IMR-90 (cell line): ENCODE data around the gene TOGARAM2. TPM values are rescaled to one million over a fixed set of nuclear protein-coding genes. Genes with fewer than 3 reads are reported as not detected.

Source experiments
- ATAC-seq: fragments of 200-7000 bp; cut with Tn5 transposase; 2 replicates; pipeline ENCODE4 v1.9.1; 2020; ENCODE audit warnings: low read depth, mild to moderate bottlenecking, moderate library complexity
- BruUV-seq: library from RNA; stranded (reverse); fragments of 400-500 nt; replicated peaks from 2 replicates; lab custom pipeline; 2021; lab: Mats Ljungman, UMichigan
- CTCF ChIA-PET: fragments of 300-600 bp; formaldehyde crosslinking; extraction: SDS; loops from one replicate; lab custom pipeline; 2021; ENCODE audit warnings: antibody characterized with exemption; lab: Yijun Ruan, JAX
- POLR2A ChIA-PET: fragments of 300-600 bp; sonication (Branson Sonifier 250); formaldehyde crosslinking; loops from one replicate; lab custom pipeline; 2022; ENCODE audit warnings: antibody characterized with exemption; ENCODE audit not compliant: unreplicated experiment; lab: Charles Lee
- DNase-seq: peaks from one replicate; pipeline ENCODE4 v3.0.0; 2013
- H2AFZ ChIP-seq: replicated peaks from 2 replicates; pipeline ENCODE3; 2013; ENCODE audit warnings: low read length, mild to moderate bottlenecking; ENCODE audit not compliant: poor library complexity
- H2AK5ac ChIP-seq: 2 replicates; pipeline ENCODE4 v1.6.1; 2013; ENCODE audit warnings: low read depth, low read length, inconsistent platforms
- H2AK9ac ChIP-seq: replicated peaks from 2 replicates; pipeline ENCODE3; 2013; ENCODE audit warnings: mild to moderate bottlenecking, low read depth, low read length, moderate library complexity; ENCODE audit not compliant: poor library complexity
- H2BK120ac ChIP-seq: 2 replicates; pipeline ENCODE4 v1.6.1; 2013; ENCODE audit warnings: low read depth, low read length, inconsistent platforms
- H2BK15ac ChIP-seq: 3 replicates; pipeline ENCODE4 v1.6.1; 2013; ENCODE audit warnings: low read depth, low read length, inconsistent platforms
- H2BK20ac ChIP-seq: 2 replicates; pipeline ENCODE4 v1.6.1; 2013; ENCODE audit warnings: low read depth, mild to moderate bottlenecking, inconsistent platforms, low read length, moderate library complexity
- H2BK5ac ChIP-seq: 2 replicates; pipeline ENCODE4 v1.6.1; 2013; ENCODE audit warnings: mild to moderate bottlenecking, low read depth, low read length, inconsistent platforms; ENCODE audit not compliant: poor library complexity, severe bottlenecking
- H3K14ac ChIP-seq: replicated peaks from 2 replicates; pipeline ENCODE4 v1.6.1; 2013; ENCODE audit warnings: low read depth, low read length, inconsistent platforms
- H3K18ac ChIP-seq: 2 replicates; pipeline ENCODE4 v1.6.1; 2013; ENCODE audit warnings: low read depth, low read length, control low read depth
- H3K23ac ChIP-seq: 2 replicates; pipeline ENCODE4 v1.6.1; 2013; ENCODE audit warnings: low read depth, low read length, inconsistent platforms
- H3K27ac ChIP-seq: 2 replicates; pipeline ENCODE4 v1.5.1; 2013; ENCODE audit warnings: mild to moderate bottlenecking, control low read depth, low read length; ENCODE audit not compliant: insufficient read depth
- H3K27me3 ChIP-seq: 2 replicates; pipeline ENCODE4 v1.6.1; 2013; ENCODE audit warnings: low read length; ENCODE audit not compliant: control insufficient read depth, insufficient read depth
- H3K36me3 ChIP-seq: 2 replicates; pipeline ENCODE4 v1.6.1; 2013; ENCODE audit warnings: low read length, mixed read lengths; ENCODE audit not compliant: control insufficient read depth, insufficient read depth
- H3K4ac ChIP-seq: 2 replicates; pipeline ENCODE4 v1.6.1; 2013; ENCODE audit warnings: low read depth, low read length, inconsistent platforms
- H3K4me1 ChIP-seq: 2 replicates; pipeline ENCODE4 v1.6.1; 2013; ENCODE audit warnings: low read length, mixed read lengths; ENCODE audit not compliant: control insufficient read depth, insufficient read depth
- H3K4me2 ChIP-seq: 2 replicates; pipeline ENCODE4 v1.6.1; 2013; ENCODE audit warnings: low read depth, mild to moderate bottlenecking, control low read depth, low read length, moderate library complexity
- H3K4me3 ChIP-seq: 2 replicates; pipeline ENCODE4 v1.5.1; 2013; ENCODE audit warnings: low read depth, mild to moderate bottlenecking, control low read depth, low read length, moderate library complexity; ENCODE audit not compliant: insufficient read depth
- H3K56ac ChIP-seq: 2 replicates; pipeline ENCODE4 v1.6.1; 2013; ENCODE audit warnings: low read length, inconsistent platforms; ENCODE audit not compliant: insufficient read depth; ENCODE audit errors: extremely low read depth
- H3K79me1 ChIP-seq, 2 experiments: 2 replicates each; pipeline ENCODE4 v1.6.1; 2013; ENCODE audit warnings: low read length in 2 of 2, inconsistent platforms in 1 of 2, low read depth in 1 of 2
- H3K9ac ChIP-seq: 2 replicates; pipeline ENCODE4 v1.6.1; 2013; ENCODE audit warnings: low read depth, low read length, control low read depth
- H3K9me1 ChIP-seq: 2 replicates; pipeline ENCODE4 v1.6.1; 2013; ENCODE audit warnings: low read length, inconsistent platforms; ENCODE audit not compliant: insufficient read depth
- H3K9me3 ChIP-seq: 2 replicates; pipeline ENCODE4 v1.6.1; 2013; ENCODE audit warnings: low read length; ENCODE audit not compliant: control insufficient read depth, insufficient read depth
- H4K20me1 ChIP-seq: 2 replicates; pipeline ENCODE4 v1.6.1; 2013; ENCODE audit warnings: low read length, inconsistent platforms; ENCODE audit not compliant: insufficient read depth
- H4K5ac ChIP-seq: 2 replicates; pipeline ENCODE4 v1.6.1; 2013; ENCODE audit warnings: mild to moderate bottlenecking, low read depth, low read length, control low read depth
- H4K8ac ChIP-seq, 2 experiments: 2 replicates each; pipeline ENCODE4 v1.6.1; 2013; ENCODE audit warnings: low read depth in 2 of 2, low read length in 2 of 2, control low read depth in 1 of 2, inconsistent platforms in 1 of 2
- H4K91ac ChIP-seq: 2 replicates; pipeline ENCODE4 v1.6.1; 2013; ENCODE audit warnings: low read depth, low read length, inconsistent platforms; ENCODE audit not compliant: insufficient read depth
- RCOR1 ChIP-seq: IDR thresholded peaks from 2 replicates; pipeline ENCODE4 v1.6.1; 2012; ENCODE audit warnings: mild to moderate bottlenecking, low read length, improper control_type of control experiment; ENCODE audit not compliant: insufficient replicate concordance
- WGBS, 2 experiments: methylation state at CpG; one replicate each; pipeline versions ENCODE4 v1.1.5 to v1.1.7; 2013; ENCODE audit warnings: missing lambda C conversion rate in 2 of 2; ENCODE audit not compliant: insufficient read length in 1 of 2; ENCODE audit errors: extremely low coverage in 2 of 2; 5-methylcytosine and 5-hydroxymethylcytosine counted together
- dilution Hi-C: fragments of 300-500 bp; cut with HindIII; formaldehyde crosslinking; loops from one replicate; pipeline ENCODE4 v1.14.3; 2018; ENCODE audit warnings: low sequenced_read_pairs; ENCODE audit not compliant: unreplicated experiment
- in situ Hi-C: fragments of 300-500 bp; cut with MboI; formaldehyde crosslinking; loops from 3 replicates; pipeline ENCODE4 v1.14.3; 2019; ENCODE audit warnings: low sequenced_read_pairs, inconsistent platforms, mixed read lengths
- intact Hi-C: fragments of 100-400 bp; cut with micrococcal nuclease; formaldehyde crosslinking; loops from 2 replicates; pipeline ENCODE4 v1.10.0; 2022
- polyA plus RNA-seq, 3 experiments: library from polyadenylated mRNA; depleted of rRNA; stranded (reverse); fragments of >200 nt; gene quantifications; 2 replicates each; pipeline ENCODE4 v1.2.3, GENCODE V29; 2012; ENCODE audit warnings: low replicate concordance in 1 of 3
- total RNA-seq: library from RNA; depleted of rRNA; stranded (reverse); fragments of >200 nt; gene quantifications from 2 replicates; pipeline ENCODE4 v1.2.3, GENCODE V29; 2012

Gene TOGARAM2
- total and polyA plus RNA-seq, 2 of the 4 experiments (the other 2 are of a cell fraction), result under 0.01 to 0.38 TPM

DNA sequence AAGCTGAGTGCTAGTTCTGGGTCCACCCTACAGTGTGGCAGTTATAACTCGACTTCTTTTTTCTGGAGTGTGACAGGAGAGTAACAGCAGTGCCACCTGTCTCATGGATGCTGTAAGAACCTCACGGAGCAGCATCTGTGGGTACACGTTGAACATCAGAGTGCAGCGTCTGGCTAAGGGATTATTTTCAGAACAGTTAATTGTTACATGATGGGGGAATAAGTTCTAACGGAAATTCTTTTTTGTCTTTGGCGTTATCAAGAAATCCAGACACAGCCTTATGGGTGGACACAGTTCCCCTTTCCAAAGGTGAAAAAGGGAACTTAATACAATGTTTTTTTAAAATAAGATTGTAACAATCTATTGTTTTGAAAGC, 28.3 kb upstream of the TOGARAM2 start:
- no peak overlapping the region for H3K27ac ChIP-seq
- in situ Hi-C loops, result no loop called here
- no peak overlapping the region for H3K9ac ChIP-seq
- no peak overlapping the region for H2AFZ ChIP-seq
- no peak overlapping the region for H2BK15ac ChIP-seq
- WGBS, 2 experiments, result no CpG with 5 or more reads among the region's 6 CpGs
- H3K4me2 ChIP-seq, result no peak overlapping the region
- no peak overlapping the region for H3K56ac ChIP-seq
- no peaks in the 10 kb centered on the region for H3K27me3 ChIP-seq
- H2AK9ac ChIP-seq, result no peak overlapping the region
- H3K4me3 ChIP-seq, result no peak overlapping the region
- no peak for ATAC-seq
- no peak overlapping the region for H4K91ac ChIP-seq
- H3K9me3 ChIP-seq, result peaks cover 6% of the 10 kb centered on the region; the same call in 1 of the 2 replicates
- peaks cover 4% of the 10 kb centered on the region for H3K36me3 ChIP-seq
- no peak for TF ChIP-seq RCOR1
- no peak overlapping the region for H3K14ac ChIP-seq
- no peak for DNase-seq
- H3K23ac ChIP-seq, result no peak overlapping the region
- no peak overlapping the region for H2BK120ac ChIP-seq
- no TSS peak for BruUV-seq
- H3K18ac ChIP-seq, result no peak overlapping the region
- no peak overlapping the region for H4K8ac ChIP-seq
- no peak overlapping the region for H2AK5ac ChIP-seq
- dilution Hi-C loops, result loop anchor here (25.0 kb wide), 1 partner anchor 884 kb away; no protein-coding TSS in a partner anchor
- intact Hi-C loops, result no loop called here
- no peak overlapping the region for H2BK5ac ChIP-seq
- H3K4me1 ChIP-seq, result peaks cover 8% of the 10 kb centered on the region
- peaks cover 7% of the 10 kb centered on the region; the same call in 1 of the 2 replicates for H3K9me1 ChIP-seq
- H4K20me1 ChIP-seq, result peaks cover 6% of the 10 kb centered on the region; the same call in 1 of the 2 replicates
- H3K79me1 ChIP-seq, result peaks cover 0 to 6% of the 10 kb centered on the region in 2 experiments; a peak in 1 of 4 replicates
- no peak overlapping the region for H2BK20ac ChIP-seq
- no peak overlapping the region for H4K5ac ChIP-seq
- CTCF ChIA-PET, result interaction anchor here (0.6 to 2.7 kb wide), 2 partner anchors 101 to 355 kb away, joined by 4 to 7 read pairs; no protein-coding TSS in a partner anchor
- POLR2A ChIA-PET, result no interaction called here
- H3K4ac ChIP-seq, result no peak overlapping the region
